Measurements from ENCODE around the gene DMRT1.
"Not testable (repeated sequence)": the region's sequence is repeated elsewhere in the genome, so short reads cannot be mapped to it uniquely, and the experiment has no call there.

Gene DMRT1

GRCh38 chr9:912776-913175 lies 71.3 kb downstream of the DMRT1 start:
- DNase-seq (ENCODE audit: low spot score), result no peak
- no peak for TF ChIP-seq CTCF (IDR thresholded peaks at IDR 0.05; ENCODE audit: borderline replicate concordance, control extremely low read depth, extremely low read depth, insufficient read depth, missing control alignments)
- in situ Hi-C loops (cut with MboI; ENCODE audit: low sequenced_read_pairs, unreplicated experiment), result no loop called here

- DNase-seq (ENCODE audit: low spot score); in situ Hi-C loops (cut with MboI; ENCODE audit: low sequenced_read_pairs, unreplicated experiment): not testable (repeated sequence)
Measured at GRCh38 chr9:913526-913925, 72.0 kb downstream of the DMRT1 start.

- DNase-seq (ENCODE audit: low spot score), result no peak
- TF ChIP-seq CTCF (IDR thresholded peaks at IDR 0.05; ENCODE audit: borderline replicate concordance, control extremely low read depth, extremely low read depth, insufficient read depth, missing control alignments), result no peak
- in situ Hi-C loops (cut with MboI; ENCODE audit: low sequenced_read_pairs, unreplicated experiment), result no loop called here
Measured at GRCh38 chr9:917730-918129, 76.2 kb downstream of the DMRT1 start.

- no peak for DNase-seq (ENCODE audit: low spot score)
- in situ Hi-C loops (cut with MboI; ENCODE audit: low sequenced_read_pairs, unreplicated experiment), result no loop called here
- no peak for TF ChIP-seq CTCF (IDR thresholded peaks at IDR 0.05; ENCODE audit: borderline replicate concordance, control extremely low read depth, extremely low read depth, insufficient read depth, missing control alignments)
Measured at GRCh38 chr9:920927-921326, 79.4 kb downstream of the DMRT1 start.

- in situ Hi-C loops (cut with MboI; ENCODE audit: low sequenced_read_pairs, unreplicated experiment), result no loop called here
- no peak for TF ChIP-seq CTCF (IDR thresholded peaks at IDR 0.05; ENCODE audit: borderline replicate concordance, control extremely low read depth, extremely low read depth, insufficient read depth, missing control alignments)
- no peak for DNase-seq (ENCODE audit: low spot score)
Measured at GRCh38 chr9:922171-922570, 80.7 kb downstream of the DMRT1 start.

GRCh38 chr9:922731-923130 lies 81.2 kb downstream of the DMRT1 start:
- no peak for DNase-seq (ENCODE audit: low spot score)
- TF ChIP-seq CTCF (IDR thresholded peaks at IDR 0.05; ENCODE audit: borderline replicate concordance, control extremely low read depth, extremely low read depth, insufficient read depth, missing control alignments), result no peak
- in situ Hi-C loops (cut with MboI; ENCODE audit: low sequenced_read_pairs, unreplicated experiment), result no loop called here

- no peak for DNase-seq (ENCODE audit: low spot score)
- in situ Hi-C loops (cut with MboI; ENCODE audit: low sequenced_read_pairs, unreplicated experiment), result no loop called here
- no peak for TF ChIP-seq CTCF (IDR thresholded peaks at IDR 0.05; ENCODE audit: borderline replicate concordance, control extremely low read depth, extremely low read depth, insufficient read depth, missing control alignments)
Measured at GRCh38 chr9:926976-927375, 85.5 kb downstream of the DMRT1 start.

All from GM13976 (cell line).